Heart left ventricle (tissue), 13 donors: ENCODE measurements around the gene MMAA.

ENCODE experiments used
- POLR2A ChIP-seq, 2 donors: fragments of 450-650 bp; IDR thresholded peaks; one replicate each; pipeline ENCODE4 v1.6.1; 2017; ENCODE audit warnings: antibody characterized with exemption in 2 of 2, mild to moderate bottlenecking in 2 of 2, moderate library complexity in 2 of 2
- TF ChIP-seq, protein P1 (sequence below), 12 donors: fragments of 200-600 bp; sonication (generic) in 4 of 12; IDR thresholded peaks; one replicate each; pipeline versions ENCODE4 v1.5.0 to v1.8.0; 2018 to 2022; ENCODE audit warnings: antibody characterized with exemption in 12 of 12, mild to moderate bottlenecking in 5 of 12
- donor health status: ischemic (EF 13 %, LVEDD 7.1; RV severe dilation, severe dysfunction).
- donor health status: DM: no; HTN: yes; CAD: no.
- donor health status: DM: no; HTN: no; CAD: no.
- donor health status: ischemic (EF 25% LVEDD 6.9; RV normal size, moderate dysfunction).
- donor health status: ischemic (EF 25% LVEDD 5.7; RV mildly dilated, moderate dysfunction).
- donor health status: ischemic (EF 35%, LVEDD 5.7; RV mildly dilated, moderate dysfunction).
- donor health status: nonischemic (EF 11% LVEDD 7.7; RV severe dilation, severe dysfunction).
- donor health status: DM: yes; HTN: yes; CAD: no.
- donor health status: PGD.
- donor health status: ischemic (EF 29% LVEDD 5.4; RV normal size, mild dysfunction).
- donor health status: nonischemic (EF 23%, LVEDD 6.1; RV moderate dilation, normal function).

DNA sequence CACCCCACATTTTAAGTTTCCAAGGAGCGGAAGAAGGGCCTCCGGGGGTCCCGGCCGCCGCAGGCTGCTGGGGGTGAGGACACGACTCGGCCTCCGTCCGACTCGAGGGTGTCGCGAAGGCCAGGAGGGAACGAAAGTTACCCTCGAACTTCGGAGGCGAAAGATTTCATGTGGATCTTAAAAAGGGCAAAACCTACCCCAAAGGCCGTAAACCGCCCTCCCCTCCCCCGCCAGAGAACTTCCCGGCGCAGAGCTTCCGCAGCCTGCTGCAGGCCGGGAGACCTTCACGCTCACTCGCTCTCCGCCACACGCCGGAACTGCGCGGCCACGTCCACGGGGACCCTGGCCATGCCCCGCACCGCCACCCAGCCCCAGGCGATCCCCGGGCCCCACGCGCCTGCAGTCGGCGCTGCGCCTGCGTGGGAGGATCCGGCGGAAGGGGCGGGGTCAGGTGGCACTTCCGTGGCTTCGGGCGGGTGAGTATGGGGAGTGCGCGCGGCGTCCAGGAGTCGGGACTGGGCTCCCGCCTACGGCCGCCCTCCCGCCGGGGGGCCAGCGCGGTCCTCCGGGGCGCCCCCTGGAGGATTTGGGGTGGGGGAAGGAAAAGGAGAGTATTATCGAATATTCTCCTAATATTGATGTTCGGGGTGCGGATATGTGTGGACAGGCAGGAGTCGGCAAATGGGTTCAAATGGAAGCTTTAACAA is at the start of gene MMAA:
- TF ChIP-seq, protein P1, sequence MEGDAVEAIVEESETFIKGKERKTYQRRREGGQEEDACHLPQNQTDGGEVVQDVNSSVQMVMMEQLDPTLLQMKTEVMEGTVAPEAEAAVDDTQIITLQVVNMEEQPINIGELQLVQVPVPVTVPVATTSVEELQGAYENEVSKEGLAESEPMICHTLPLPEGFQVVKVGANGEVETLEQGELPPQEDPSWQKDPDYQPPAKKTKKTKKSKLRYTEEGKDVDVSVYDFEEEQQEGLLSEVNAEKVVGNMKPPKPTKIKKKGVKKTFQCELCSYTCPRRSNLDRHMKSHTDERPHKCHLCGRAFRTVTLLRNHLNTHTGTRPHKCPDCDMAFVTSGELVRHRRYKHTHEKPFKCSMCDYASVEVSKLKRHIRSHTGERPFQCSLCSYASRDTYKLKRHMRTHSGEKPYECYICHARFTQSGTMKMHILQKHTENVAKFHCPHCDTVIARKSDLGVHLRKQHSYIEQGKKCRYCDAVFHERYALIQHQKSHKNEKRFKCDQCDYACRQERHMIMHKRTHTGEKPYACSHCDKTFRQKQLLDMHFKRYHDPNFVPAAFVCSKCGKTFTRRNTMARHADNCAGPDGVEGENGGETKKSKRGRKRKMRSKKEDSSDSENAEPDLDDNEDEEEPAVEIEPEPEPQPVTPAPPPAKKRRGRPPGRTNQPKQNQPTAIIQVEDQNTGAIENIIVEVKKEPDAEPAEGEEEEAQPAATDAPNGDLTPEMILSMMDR (IDR thresholded peaks at IDR 0.05), result peak; percentile 43 to 87 (median 68)
- TF ChIP-seq POLR2A (IDR thresholded peaks at IDR 0.05), result peak; percentile 50 to 92
